ENCODE results near the gene SLC25A17.
"Not testable (repeated sequence)": the region's sequence is repeated elsewhere in the genome, so short reads cannot be mapped to it uniquely, and the experiment has no call there.

SLC25A17 gene

GRCh38 chr22:40751250-40751649 lies 67.9 kb downstream of the SLC25A17 start:
- DNase-seq = no peak

GRCh38 chr22:40749829-40750228 lies 69.3 kb downstream of the SLC25A17 start:
- no peak for DNase-seq

GRCh38 chr22:40748388-40749355 lies 70.5 kb downstream of the SLC25A17 start:
- no peak for DNase-seq

- DNase-seq = no peak
These were observed 71.8 kb downstream of the SLC25A17 start for GRCh38 chr22:40747361-40747760.

- no peak for DNase-seq
These were observed 72.5 kb downstream of the SLC25A17 start for GRCh38 chr22:40746428-40747220.

- DNase-seq = no peak
These were observed 75.4 kb downstream of the SLC25A17 start for GRCh38 chr22:40743768-40744167.

GRCh38 chr22:40741116-40741515 lies 78.0 kb downstream of the SLC25A17 start:
- DNase-seq = no peak

GRCh38 chr22:40739721-40740120 lies 79.4 kb downstream of the SLC25A17 start:
- no peak for DNase-seq

- DNase-seq = no peak
These were observed 85.2 kb downstream of the SLC25A17 start for GRCh38 chr22:40733919-40734318.

- DNase-seq = no peak
These were observed 86.2 kb downstream of the SLC25A17 start for GRCh38 chr22:40732999-40733292.

- no peak for DNase-seq
These were observed 89.9 kb downstream of the SLC25A17 start for GRCh38 chr22:40729284-40729683.

GRCh38 chr22:40728731-40729189 lies 90.4 kb downstream of the SLC25A17 start:
- peak; percentile 76 for DNase-seq

GRCh38 chr22:40727964-40728615 lies 91.1 kb downstream of the SLC25A17 start:
- DNase-seq = no peak

GRCh38 chr22:40727070-40727963 lies 91.8 kb downstream of the SLC25A17 start:
- DNase-seq = no peak

- no peak for DNase-seq
These were observed 92.6 kb downstream of the SLC25A17 start for GRCh38 chr22:40726514-40726913.

GRCh38 chr22:40723396-40723933 lies 95.7 kb downstream of the SLC25A17 start:
- DNase-seq = no peak

GRCh38 chr22:40721266-40721665 lies 97.9 kb downstream of the SLC25A17 start:
- DNase-seq = peak; percentile 71

- DNase-seq = peak; percentile 57
These were observed 98.4 kb downstream of the SLC25A17 start for GRCh38 chr22:40720538-40721256.

- DNase-seq = not testable (repeated sequence)
These were observed 99.0 kb downstream of the SLC25A17 start for GRCh38 chr22:40720156-40720537.

Measured in fibroblast of skin of abdomen (primary cell).